GM23338 (cell line): ENCODE results near the gene SCML1. TPM values are rescaled to one million over a fixed set of nuclear protein-coding genes. Genes with fewer than 3 reads are reported as not detected.

Source experiments
- ATAC-seq: fragments of 200-7000 bp; cut with Tn5 transposase; 3 replicates; pipeline ENCODE4 v1.9.1; 2020
- DNase-seq: peaks from one replicate; pipeline ENCODE4 v3.0.0-alpha.2; 2015; ENCODE audit warnings: low spot score
- H2AFZ ChIP-seq: fragments of 200-600 bp; sonication (generic); 2 replicates; pipeline ENCODE4 v1.8.0; 2016; ENCODE audit warnings: antibody characterized with exemption, mild to moderate bottlenecking, moderate library complexity
- H3F3A ChIP-seq: fragments of 200-600 bp; sonication (generic); replicated peaks from 2 replicates; pipeline ENCODE4 v1.8.0; 2017; ENCODE audit warnings: antibody characterized with exemption, mixed run types, low read depth
- H3K27ac ChIP-seq: fragments of 200-600 bp; sonication (generic); 2 replicates; pipeline ENCODE4 v1.6.1; 2016; ENCODE audit warnings: low read depth
- H3K27me3 ChIP-seq: fragments of 200-600 bp; sonication (generic); 2 replicates; pipeline ENCODE4 v1.8.0; 2016; ENCODE audit warnings: mild to moderate bottlenecking, mixed run types, moderate library complexity; ENCODE audit not compliant: insufficient read depth
- H3K36me3 ChIP-seq: fragments of 200-600 bp; sonication (generic); 2 replicates; pipeline ENCODE4 v1.8.0; 2016; ENCODE audit warnings: mild to moderate bottlenecking; ENCODE audit not compliant: insufficient read depth
- H3K4me1 ChIP-seq: fragments of 200-600 bp; sonication (generic); 2 replicates; pipeline ENCODE4 v1.8.0; 2016; ENCODE audit warnings: mild to moderate bottlenecking, moderate library complexity; ENCODE audit not compliant: insufficient read depth
- H3K4me2 ChIP-seq: fragments of 200-600 bp; sonication (generic); 2 replicates; pipeline ENCODE4 v1.7.1; 2017; ENCODE audit warnings: mixed run types
- H3K4me3 ChIP-seq: fragments of 200-600 bp; sonication (generic); 2 replicates; pipeline ENCODE4 v1.6.1; 2016; ENCODE audit warnings: mixed run types
- H3K79me2 ChIP-seq: fragments of 200-600 bp; sonication (generic); replicated peaks from 2 replicates; pipeline ENCODE4 v1.8.0; 2017; ENCODE audit warnings: mild to moderate bottlenecking; ENCODE audit not compliant: insufficient read depth
- H3K9me2 ChIP-seq: fragments of 200-600 bp; sonication (generic); 2 replicates; pipeline ENCODE4 v1.8.0; 2017; ENCODE audit not compliant: insufficient read depth
- H4K20me1 ChIP-seq: fragments of 200-600 bp; sonication (generic); replicated peaks from 2 replicates; pipeline ENCODE4 v1.8.0; 2017; ENCODE audit warnings: mild to moderate bottlenecking; ENCODE audit not compliant: insufficient read depth
- H3K27ac Mint-ChIP-seq: 2 replicates; pipeline ENCODE4 v1.8.0; 2020; ENCODE audit warnings: inconsistent platforms, mild to moderate bottlenecking, moderate library complexity, mixed read lengths
- H3K27me3 Mint-ChIP-seq: 3 replicates; pipeline ENCODE4 v1.8.0; 2022; ENCODE audit warnings: low read depth, mild to moderate bottlenecking, moderate library complexity, mixed read lengths, inconsistent platforms; ENCODE audit not compliant: insufficient read depth, poor library complexity
- H3K36me3 Mint-ChIP-seq: 3 replicates; pipeline ENCODE4 v1.8.0; 2021; ENCODE audit warnings: low read depth, mild to moderate bottlenecking, inconsistent platforms, moderate library complexity, mixed read lengths
- H3K4me1 Mint-ChIP-seq: 3 replicates; pipeline ENCODE4 v1.8.0; 2020; ENCODE audit warnings: mild to moderate bottlenecking, inconsistent platforms, mixed read lengths
- H3K4me3 Mint-ChIP-seq: 3 replicates; pipeline ENCODE4 v1.8.0; 2021; ENCODE audit warnings: moderate library complexity, mild to moderate bottlenecking, inconsistent platforms, mixed read lengths
- H3K9me3 Mint-ChIP-seq: 3 replicates; pipeline ENCODE4 v1.8.0; 2020; ENCODE audit warnings: moderate library complexity, mild to moderate bottlenecking, inconsistent platforms, mixed read lengths
- CREB1 ChIP-seq: fragments of 250-450 bp; sonication (Bioruptor Pico); IDR thresholded peaks from 2 replicates; pipeline ENCODE4 v1.5.0; 2020; ENCODE audit warnings: low read depth, mild to moderate bottlenecking, moderate library complexity
- EZH2 ChIP-seq: fragments of 200-600 bp; sonication (generic); IDR thresholded peaks from one replicate; pipeline ENCODE4 v1.8.0; 2017; ENCODE audit warnings: antibody characterized with exemption, mild to moderate bottlenecking, low read depth; ENCODE audit not compliant: unreplicated experiment
- POLR2AphosphoS5 ChIP-seq: IDR thresholded peaks from 2 replicates; pipeline ENCODE4 v1.6.1; 2016; ENCODE audit warnings: antibody characterized with exemption, low read depth
- ZNF114 ChIP-seq: fragments of 250-450 bp; sonication (Bioruptor Pico); IDR thresholded peaks from 2 replicates; pipeline ENCODE4 v1.5.0; 2020; ENCODE audit warnings: mild to moderate bottlenecking, moderate library complexity
- ZNF331 ChIP-seq: fragments of 250-450 bp; sonication (Bioruptor Pico); IDR thresholded peaks from 2 replicates; pipeline ENCODE4 v1.5.0; 2020; ENCODE audit warnings: low read depth, mild to moderate bottlenecking, moderate library complexity
- polyA plus RNA-seq: library from polyadenylated mRNA; unstranded; fragments of >200 nt; fragmentation: Nextera tagmentation; extraction: Ambion mirVana; gene quantifications from 2 replicates; pipeline ENCODE4 v1.2.1, GENCODE V29; 2016
- total RNA-seq: library from RNA; depleted of rRNA; stranded (reverse); fragments of >200 nt; shearing (Covaris generic); gene quantifications from 2 replicates; pipeline ENCODE4 v1.2.3, GENCODE V29; 2014
- TF ChIP-seq, protein P1 (sequence below): fragments of 250-450 bp; sonication (Bioruptor Pico); IDR thresholded peaks from 2 replicates; pipeline ENCODE4 v1.5.0; 2020; ENCODE audit warnings: mild to moderate bottlenecking, moderate library complexity

The SCML1 gene
- total and polyA plus RNA-seq, 2 experiments from 2014 or later, result 5.4 to 6.4 TPM

DNA sequence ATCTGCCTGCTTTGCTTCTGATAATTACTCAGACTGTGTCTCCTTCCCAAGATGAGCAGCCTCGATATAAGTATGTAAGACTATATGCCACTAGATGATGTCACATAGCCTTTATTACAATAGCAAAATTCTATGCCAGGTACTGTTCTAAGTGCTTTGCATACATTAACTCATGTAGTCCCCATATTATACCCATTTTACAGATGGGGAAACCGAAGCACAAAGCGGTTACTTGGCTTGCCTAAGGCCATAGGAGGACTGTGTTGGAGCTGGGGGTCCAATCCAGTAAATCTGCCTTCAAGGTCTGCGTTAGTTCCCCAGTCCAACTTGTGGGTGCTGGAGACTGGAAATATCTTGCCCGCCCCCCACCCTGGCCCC is 826 bp upstream of the SCML1 start (continued):
- TF ChIP-seq, protein P1, sequence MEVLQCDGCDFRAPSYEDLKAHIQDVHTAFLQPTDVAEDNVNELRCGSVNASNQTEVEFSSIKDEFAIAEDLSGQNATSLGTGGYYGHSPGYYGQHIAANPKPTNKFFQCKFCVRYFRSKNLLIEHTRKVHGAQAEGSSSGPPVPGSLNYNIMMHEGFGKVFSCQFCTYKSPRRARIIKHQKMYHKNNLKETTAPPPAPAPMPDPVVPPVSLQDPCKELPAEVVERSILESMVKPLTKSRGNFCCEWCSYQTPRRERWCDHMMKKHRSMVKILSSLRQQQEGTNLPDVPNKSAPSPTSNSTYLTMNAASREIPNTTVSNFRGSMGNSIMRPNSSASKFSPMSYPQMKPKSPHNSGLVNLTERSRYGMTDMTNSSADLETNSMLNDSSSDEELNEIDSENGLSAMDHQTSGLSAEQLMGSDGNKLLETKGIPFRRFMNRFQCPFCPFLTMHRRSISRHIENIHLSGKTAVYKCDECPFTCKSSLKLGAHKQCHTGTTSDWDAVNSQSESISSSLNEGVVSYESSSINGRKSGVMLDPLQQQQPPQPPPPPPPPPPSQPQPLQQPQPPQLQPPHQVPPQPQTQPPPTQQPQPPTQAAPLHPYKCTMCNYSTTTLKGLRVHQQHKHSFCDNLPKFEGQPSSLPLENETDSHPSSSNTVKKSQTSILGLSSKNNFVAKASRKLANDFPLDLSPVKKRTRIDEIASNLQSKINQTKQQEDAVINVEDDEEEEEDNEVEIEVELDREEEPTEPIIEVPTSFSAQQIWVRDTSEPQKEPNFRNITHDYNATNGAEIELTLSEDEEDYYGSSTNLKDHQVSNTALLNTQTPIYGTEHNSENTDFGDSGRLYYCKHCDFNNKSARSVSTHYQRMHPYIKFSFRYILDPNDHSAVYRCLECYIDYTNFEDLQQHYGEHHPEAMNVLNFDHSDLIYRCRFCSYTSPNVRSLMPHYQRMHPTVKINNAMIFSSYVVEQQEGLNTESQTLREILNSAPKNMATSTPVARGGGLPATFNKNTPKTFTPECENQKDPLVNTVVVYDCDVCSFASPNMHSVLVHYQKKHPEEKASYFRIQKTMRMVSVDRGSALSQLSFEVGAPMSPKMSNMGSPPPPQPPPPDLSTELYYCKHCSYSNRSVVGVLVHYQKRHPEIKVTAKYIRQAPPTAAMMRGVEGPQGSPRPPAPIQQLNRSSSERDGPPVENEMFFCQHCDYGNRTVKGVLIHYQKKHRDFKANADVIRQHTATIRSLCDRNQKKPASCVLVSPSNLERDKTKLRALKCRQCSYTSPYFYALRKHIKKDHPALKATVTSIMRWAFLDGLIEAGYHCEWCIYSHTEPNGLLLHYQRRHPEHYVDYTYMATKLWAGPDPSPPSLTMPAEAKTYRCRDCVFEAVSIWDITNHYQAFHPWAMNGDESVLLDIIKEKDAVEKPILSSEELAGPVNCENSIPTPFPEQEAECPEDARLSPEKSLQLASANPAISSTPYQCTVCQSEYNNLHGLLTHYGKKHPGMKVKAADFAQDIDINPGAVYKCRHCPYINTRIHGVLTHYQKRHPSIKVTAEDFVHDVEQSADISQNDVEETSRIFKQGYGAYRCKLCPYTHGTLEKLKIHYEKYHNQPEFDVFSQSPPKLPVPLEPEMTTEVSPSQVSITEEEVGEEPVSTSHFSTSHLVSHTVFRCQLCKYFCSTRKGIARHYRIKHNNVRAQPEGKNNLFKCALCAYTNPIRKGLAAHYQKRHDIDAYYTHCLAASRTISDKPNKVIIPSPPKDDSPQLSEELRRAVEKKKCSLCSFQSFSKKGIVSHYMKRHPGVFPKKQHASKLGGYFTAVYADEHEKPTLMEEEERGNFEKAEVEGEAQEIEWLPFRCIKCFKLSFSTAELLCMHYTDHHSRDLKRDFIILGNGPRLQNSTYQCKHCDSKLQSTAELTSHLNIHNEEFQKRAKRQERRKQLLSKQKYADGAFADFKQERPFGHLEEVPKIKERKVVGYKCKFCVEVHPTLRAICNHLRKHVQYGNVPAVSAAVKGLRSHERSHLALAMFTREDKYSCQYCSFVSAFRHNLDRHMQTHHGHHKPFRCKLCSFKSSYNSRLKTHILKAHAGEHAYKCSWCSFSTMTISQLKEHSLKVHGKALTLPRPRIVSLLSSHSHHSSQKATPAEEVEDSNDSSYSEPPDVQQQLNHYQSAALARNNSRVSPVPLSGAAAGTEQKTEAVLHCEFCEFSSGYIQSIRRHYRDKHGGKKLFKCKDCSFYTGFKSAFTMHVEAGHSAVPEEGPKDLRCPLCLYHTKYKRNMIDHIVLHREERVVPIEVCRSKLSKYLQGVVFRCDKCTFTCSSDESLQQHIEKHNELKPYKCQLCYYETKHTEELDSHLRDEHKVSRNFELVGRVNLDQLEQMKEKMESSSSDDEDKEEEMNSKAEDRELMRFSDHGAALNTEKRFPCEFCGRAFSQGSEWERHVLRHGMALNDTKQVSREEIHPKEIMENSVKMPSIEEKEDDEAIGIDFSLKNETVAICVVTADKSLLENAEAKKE (CRISPR knock-in tag), result no peak
- no peak for TF ChIP-seq POLR2AphosphoS5
- no peak for TF ChIP-seq EZH2

DNA sequence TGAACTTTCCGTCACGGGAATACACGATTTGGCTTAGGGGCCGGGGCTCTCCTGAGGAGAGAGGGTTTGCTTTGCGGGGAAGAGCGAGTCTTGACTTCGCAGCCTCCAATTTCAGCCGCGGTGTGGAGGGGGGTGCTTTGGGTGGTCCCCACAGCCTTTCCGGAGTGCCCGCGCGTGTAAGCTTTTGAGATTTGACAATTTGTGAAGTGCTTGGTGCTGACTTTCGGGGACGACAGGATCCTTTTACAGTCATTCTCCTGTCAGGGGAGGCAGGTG is 355 bp downstream of the SCML1 start:
- Mint-ChIP-seq H3K27me3 (peaks cover 20% of the 10 kb centered on the region), H3K9me3 (no peaks in the 10 kb centered on the region), H3K4me1 (peaks cover 14% of the 10 kb centered on the region; the same call in 2 of the 3 replicates), H3K36me3 (no peaks in the 10 kb centered on the region), H3K4me3 (peak overlapping the region; percentile 79), H3K27ac (no peak overlapping the region)
- Histone ChIP-seq H3K27ac (no peak overlapping the region), H3K36me3 (no peaks in the 10 kb centered on the region), H3F3A (no peaks in the 10 kb centered on the region), H3K27me3 (peaks cover 24% of the 10 kb centered on the region), H4K20me1 (no peaks in the 10 kb centered on the region), H3K4me2 (peak overlapping the region; percentile 83), H3K79me2 (no peaks in the 10 kb centered on the region), H3K4me1 (no peaks in the 10 kb centered on the region), H3K4me3 (peak overlapping the region; percentile 62), H2AFZ (peak overlapping the region; percentile 69; the same call in 1 of the 2 replicates), H3K9me2 (no peaks in the 10 kb centered on the region)
- TF ChIP-seq CREB1, result no peak
- TF ChIP-seq, protein P1 (CRISPR knock-in tag), result no peak
- no peak for TF ChIP-seq EZH2
- TF ChIP-seq ZNF114, result no peak
- no peak for TF ChIP-seq ZNF331
- ATAC-seq (no peak; the same call in 2 of the 3 replicates), DNase-seq (no peak)
